SK-N-SH (cell line): Measurements from ENCODE around the gene GRID2IP.

Source experiments
- CTCF ChIP-seq: fragments of 200-600 bp; sonication (generic); IDR thresholded peaks from 2 replicates; pipeline ENCODE4 v1.6.1; 2017; ENCODE audit warnings: antibody characterized with exemption, mild to moderate bottlenecking, moderate library complexity
- ELF1 ChIP-seq: IDR thresholded peaks from 2 replicates; pipeline ENCODE4 v1.4.0; 2012
- EZH2phosphoT487 ChIP-seq: fragments of 200-600 bp; sonication (generic); IDR thresholded peaks from 2 replicates; pipeline ENCODE4 v1.6.1; 2017; ENCODE audit warnings: low read depth, mixed run types, mild to moderate bottlenecking, antibody characterized with exemption, moderate library complexity, borderline replicate concordance
- JUND ChIP-seq: IDR thresholded peaks from 2 replicates; pipeline ENCODE4 v1.4.0; 2012
- POLR2AphosphoS5 ChIP-seq: IDR thresholded peaks from 2 replicates; pipeline ENCODE4 v1.6.1; 2012; ENCODE audit warnings: low read depth, low read length
- RAD21 ChIP-seq: IDR thresholded peaks from 2 replicates; pipeline ENCODE4 v1.6.1; 2012; ENCODE audit warnings: mild to moderate bottlenecking, low read length
- RFX5 ChIP-seq: IDR thresholded peaks from 2 replicates; pipeline ENCODE4 v1.6.1; 2012; ENCODE audit warnings: mild to moderate bottlenecking, improper control_type of control experiment, low read length
- RXRA ChIP-seq: IDR thresholded peaks from 2 replicates; pipeline ENCODE4 v1.4.0; 2012; ENCODE audit warnings: low read depth, mild to moderate bottlenecking, borderline replicate concordance
- TEAD4 ChIP-seq: IDR thresholded peaks from 2 replicates; pipeline ENCODE4 v1.4.0; 2012; ENCODE audit warnings: mild to moderate bottlenecking, borderline replicate concordance; ENCODE audit not compliant: insufficient read depth
- USF2 ChIP-seq: fragments of 150-350 bp; IDR thresholded peaks from 2 replicates; pipeline ENCODE4 v1.6.1; 2017; ENCODE audit warnings: antibody characterized with exemption, low read length, low read depth, borderline replicate concordance
- TF ChIP-seq, protein P1 (sequence below): fragments of 150-350 bp; IDR thresholded peaks from 2 replicates; pipeline ENCODE4 v1.6.1; 2016; ENCODE audit warnings: mild to moderate bottlenecking, low read depth, low read length

DNA sequence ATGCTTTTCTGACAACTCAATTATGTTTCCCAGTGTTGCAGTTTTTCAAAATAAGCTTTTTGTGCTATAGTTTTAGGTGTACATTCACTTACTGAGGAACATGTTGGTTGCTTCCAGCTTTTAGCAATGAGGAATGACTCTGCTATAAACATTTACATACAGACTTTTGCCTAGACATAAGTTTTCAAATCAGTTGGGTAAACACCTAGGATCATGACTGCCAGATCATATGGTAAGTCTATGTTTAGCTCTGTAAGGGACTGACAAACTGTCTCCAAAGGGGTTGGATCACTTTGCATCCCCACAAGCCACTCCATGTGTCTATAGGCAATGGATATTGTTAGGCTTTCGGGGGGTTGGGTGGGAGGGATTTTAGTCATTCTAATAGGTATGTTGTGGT is 10.8 kb upstream of the GRID2IP start:
- TF ChIP-seq RAD21 = no peak
- no peak for TF ChIP-seq CTCF
- TF ChIP-seq ELF1 = no peak
- no peak for TF ChIP-seq POLR2AphosphoS5
- TF ChIP-seq RFX5 = no peak
- no peak for TF ChIP-seq TEAD4
- TF ChIP-seq RXRA = no peak
- TF ChIP-seq, protein P1, sequence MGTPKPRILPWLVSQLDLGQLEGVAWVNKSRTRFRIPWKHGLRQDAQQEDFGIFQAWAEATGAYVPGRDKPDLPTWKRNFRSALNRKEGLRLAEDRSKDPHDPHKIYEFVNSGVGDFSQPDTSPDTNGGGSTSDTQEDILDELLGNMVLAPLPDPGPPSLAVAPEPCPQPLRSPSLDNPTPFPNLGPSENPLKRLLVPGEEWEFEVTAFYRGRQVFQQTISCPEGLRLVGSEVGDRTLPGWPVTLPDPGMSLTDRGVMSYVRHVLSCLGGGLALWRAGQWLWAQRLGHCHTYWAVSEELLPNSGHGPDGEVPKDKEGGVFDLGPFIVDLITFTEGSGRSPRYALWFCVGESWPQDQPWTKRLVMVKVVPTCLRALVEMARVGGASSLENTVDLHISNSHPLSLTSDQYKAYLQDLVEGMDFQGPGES = no peak
- TF ChIP-seq EZH2phosphoT487 = no peak
- no peak for TF ChIP-seq JUND
- no peak for TF ChIP-seq USF2
